Measurements from ENCODE around the gene DOCK8. TPM values are rescaled to one million over a fixed set of nuclear protein-coding genes. Genes with fewer than 3 reads are reported as not detected.
A peak's percentile ranks its signal among the peaks of the same experiment; 100 is the strongest.

DOCK8 gene
- total and polyA plus RNA-seq, 2 of the 13 experiments (the other 11 are each of a cell fraction or from before 2014, with no cell fraction given), result 0.28 to 0.38 TPM

DNA sequence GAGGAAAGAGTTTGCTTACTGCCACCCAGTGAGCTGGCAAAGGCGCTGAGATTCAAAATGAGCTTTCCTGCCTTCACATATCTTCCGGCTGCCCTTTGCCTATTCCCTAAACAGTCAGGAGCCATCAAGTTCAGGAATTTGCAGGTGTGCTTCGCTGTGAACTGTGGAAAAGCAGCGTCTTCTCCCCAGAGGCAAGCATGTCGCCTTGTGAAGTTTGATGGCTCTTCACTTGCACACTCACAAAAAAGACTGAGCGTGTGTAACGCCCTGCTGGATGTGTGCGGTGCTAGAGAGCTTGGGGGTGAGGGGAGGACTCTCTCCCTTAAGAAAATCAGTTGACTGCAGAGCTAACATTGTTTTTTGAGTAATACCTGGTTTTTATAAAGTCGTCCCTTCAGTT, 288.7 kb downstream of the DOCK8 start:
- Histone ChIP-seq H4K20me1 (ENCODE audit: insufficient read depth, low read length) (no peaks in the 10 kb centered on the region), H2AFZ (ENCODE audit: low read length) (no peak overlapping the region)

DNA sequence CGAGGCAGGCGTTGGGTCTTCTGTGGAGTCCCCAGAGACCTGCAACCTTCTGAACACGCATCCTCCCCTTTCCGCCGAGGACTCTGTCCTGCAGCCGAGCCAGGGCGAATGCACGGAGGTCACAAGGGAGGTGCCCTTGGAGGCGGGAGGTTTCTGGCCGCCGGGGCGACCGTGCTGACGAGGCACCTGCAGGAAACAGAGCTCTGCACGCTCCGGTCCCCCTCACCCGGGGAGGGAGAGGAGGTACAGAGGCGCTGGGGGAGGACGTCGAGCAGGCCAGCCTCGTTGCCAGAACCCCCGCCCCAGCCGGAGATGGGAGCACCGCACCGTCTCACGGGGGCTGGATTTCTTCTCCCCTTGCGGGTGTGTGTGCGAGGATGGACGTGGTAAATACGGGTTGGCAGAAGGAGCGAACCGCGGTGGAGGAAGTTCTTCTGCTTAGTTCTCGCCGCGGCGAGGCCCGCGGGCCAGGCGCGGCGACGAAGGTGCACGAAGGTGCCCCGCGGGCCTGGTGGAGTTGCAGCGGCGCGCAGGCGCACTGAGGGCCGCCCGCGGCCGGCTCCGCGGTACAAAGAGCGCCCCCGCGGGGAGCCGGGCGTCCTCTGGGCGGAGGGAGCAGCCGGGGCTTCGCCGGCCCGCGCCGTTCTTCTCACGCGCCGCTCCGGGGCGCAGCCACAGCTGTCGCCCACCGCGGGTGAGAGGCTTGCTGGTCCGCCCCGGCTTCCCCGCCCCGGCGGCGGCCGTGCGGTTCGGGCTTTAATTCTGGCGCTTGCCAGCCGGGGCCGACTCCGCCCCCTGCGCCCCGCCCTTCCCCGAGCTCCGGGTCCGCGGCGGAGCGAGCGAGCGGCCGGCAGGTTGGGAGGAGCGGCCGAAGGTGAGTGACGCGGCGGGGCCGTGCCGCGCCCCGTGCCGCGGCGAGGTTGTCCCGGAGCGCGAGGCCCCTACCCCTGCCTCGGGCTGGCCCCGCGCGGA, 289.5 kb downstream of the DOCK8 start, which contains the start of gene KANK1:
Gene KANK1 (plus strand): TSS at position 815 of the 972 bp plus-strand sequence.
- ChIA-PET CTCF (ENCODE audit: low intra/inter-chr PET ratio, low total read pairs) (no interaction called here), POLR2A (no interaction called here)
- no peaks in the 10 kb centered on the region for H3K9me3 ChIP-seq (ENCODE audit: low read length)
- H3K4me2 ChIP-seq (ENCODE audit: low read depth, low read length), result peak within 1 kb of the TSS; percentile 86
- no peaks in the 10 kb centered on the region for H3K36me3 ChIP-seq (replicated peaks in 1 of 2; ENCODE audit: control insufficient read depth in 1 of 2, insufficient read depth in 2 of 2, low read length in 2 of 2)
- in situ Hi-C loops (cut with HindIII; ENCODE audit: extremely low pct_ligation_motif_present, low pct_unique_long_range_greater_than_20kb) (no loop called here), intact Hi-C loops (cut with micrococcal nuclease; ENCODE audit: unreplicated experiment) (loop anchor here (5.0 kb wide), 2 partner anchors 42 to 117 kb away; no protein-coding TSS in a partner anchor)
- H3K4me3 ChIP-seq (replicated peaks in 1 of 3; ENCODE audit: insufficient read depth in 1 of 3, low read depth in 2 of 3, low read length in 3 of 3), result peak within 1 kb of the TSS; percentile 43 to 70 (median 55); a peak in 5 of 6 replicates
- H3K27me3 ChIP-seq (ENCODE audit: control insufficient read depth in 1 of 2, insufficient read depth in 2 of 2, low read length in 2 of 2), result peaks cover 4 to 34% of the 10 kb centered on the region in 2 experiments; a peak in 3 of 5 replicates
- no peaks in the 10 kb centered on the region for H4K20me1 ChIP-seq (ENCODE audit: insufficient read depth, low read length)
- H3K4me1 ChIP-seq (ENCODE audit: insufficient read depth, low read length), result peaks cover 14% of the 10 kb centered on the region
- WGBS (ENCODE audit: low lambda C conversion rate), result 4% methylated on average over 33 of the region's 119 CpGs
- H3K9ac ChIP-seq (ENCODE audit: insufficient read depth, low read depth, low read length), result no peak within 1 kb of the TSS
- FAIRE-seq (no peak), ATAC-seq (peak; percentile 92), DNase-seq (ENCODE audit: low spot score) (peak; percentile 48)
- no TSS peak for BruUV-seq (replicated peaks)
- no peak within 1 kb of the TSS for H3K27ac ChIP-seq (ENCODE audit: extremely low read length, insufficient read depth, low read length)
- H3K79me2 ChIP-seq (ENCODE audit: insufficient read depth, low read length), result no peaks in the 10 kb centered on the region
- no peak within 1 kb of the TSS for H2AFZ ChIP-seq (ENCODE audit: low read length)
- TF ChIP-seq, protein P1, sequence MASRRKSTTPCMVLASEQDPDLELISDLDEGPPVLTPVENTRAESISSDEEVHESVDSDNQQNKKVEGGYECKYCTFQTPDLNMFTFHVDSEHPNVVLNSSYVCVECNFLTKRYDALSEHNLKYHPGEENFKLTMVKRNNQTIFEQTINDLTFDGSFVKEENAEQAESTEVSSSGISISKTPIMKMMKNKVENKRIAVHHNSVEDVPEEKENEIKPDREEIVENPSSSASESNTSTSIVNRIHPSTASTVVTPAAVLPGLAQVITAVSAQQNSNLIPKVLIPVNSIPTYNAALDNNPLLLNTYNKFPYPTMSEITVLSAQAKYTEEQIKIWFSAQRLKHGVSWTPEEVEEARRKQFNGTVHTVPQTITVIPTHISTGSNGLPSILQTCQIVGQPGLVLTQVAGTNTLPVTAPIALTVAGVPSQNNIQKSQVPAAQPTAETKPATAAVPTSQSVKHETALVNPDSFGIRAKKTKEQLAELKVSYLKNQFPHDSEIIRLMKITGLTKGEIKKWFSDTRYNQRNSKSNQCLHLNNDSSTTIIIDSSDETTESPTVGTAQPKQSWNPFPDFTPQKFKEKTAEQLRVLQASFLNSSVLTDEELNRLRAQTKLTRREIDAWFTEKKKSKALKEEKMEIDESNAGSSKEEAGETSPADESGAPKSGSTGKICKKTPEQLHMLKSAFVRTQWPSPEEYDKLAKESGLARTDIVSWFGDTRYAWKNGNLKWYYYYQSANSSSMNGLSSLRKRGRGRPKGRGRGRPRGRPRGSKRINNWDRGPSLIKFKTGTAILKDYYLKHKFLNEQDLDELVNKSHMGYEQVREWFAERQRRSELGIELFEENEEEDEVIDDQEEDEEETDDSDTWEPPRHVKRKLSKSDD (CRISPR knock-in tag; IDR thresholded peaks at IDR 0.05; ENCODE audit: low read depth), result 0 out of 2 replicates have a peak, but pooled peaks have one; percentile 37
- TF ChIP-seq, protein P2, sequence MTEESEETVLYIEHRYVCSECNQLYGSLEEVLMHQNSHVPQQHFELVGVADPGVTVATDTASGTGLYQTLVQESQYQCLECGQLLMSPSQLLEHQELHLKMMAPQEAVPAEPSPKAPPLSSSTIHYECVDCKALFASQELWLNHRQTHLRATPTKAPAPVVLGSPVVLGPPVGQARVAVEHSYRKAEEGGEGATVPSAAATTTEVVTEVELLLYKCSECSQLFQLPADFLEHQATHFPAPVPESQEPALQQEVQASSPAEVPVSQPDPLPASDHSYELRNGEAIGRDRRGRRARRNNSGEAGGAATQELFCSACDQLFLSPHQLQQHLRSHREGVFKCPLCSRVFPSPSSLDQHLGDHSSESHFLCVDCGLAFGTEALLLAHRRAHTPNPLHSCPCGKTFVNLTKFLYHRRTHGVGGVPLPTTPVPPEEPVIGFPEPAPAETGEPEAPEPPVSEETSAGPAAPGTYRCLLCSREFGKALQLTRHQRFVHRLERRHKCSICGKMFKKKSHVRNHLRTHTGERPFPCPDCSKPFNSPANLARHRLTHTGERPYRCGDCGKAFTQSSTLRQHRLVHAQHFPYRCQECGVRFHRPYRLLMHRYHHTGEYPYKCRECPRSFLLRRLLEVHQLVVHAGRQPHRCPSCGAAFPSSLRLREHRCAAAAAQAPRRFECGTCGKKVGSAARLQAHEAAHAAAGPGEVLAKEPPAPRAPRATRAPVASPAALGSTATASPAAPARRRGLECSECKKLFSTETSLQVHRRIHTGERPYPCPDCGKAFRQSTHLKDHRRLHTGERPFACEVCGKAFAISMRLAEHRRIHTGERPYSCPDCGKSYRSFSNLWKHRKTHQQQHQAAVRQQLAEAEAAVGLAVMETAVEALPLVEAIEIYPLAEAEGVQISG (CRISPR knock-in tag; IDR thresholded peaks at IDR 0.05), result peak; percentile 33; the same call in 1 of the 2 replicates
- TF ChIP-seq ZNF7 (CRISPR knock-in tag; IDR thresholded peaks at IDR 0.05) (no peak), ZNF33B (CRISPR knock-in tag; IDR thresholded peaks at IDR 0.05) (peak; percentile 94), ZNF781 (CRISPR knock-in tag; IDR thresholded peaks at IDR 0.05; ENCODE audit: borderline replicate concordance, not compliant biosample characterization) (peak; percentile 70), IRF2 (CRISPR knock-in tag; IDR thresholded peaks at IDR 0.05) (no peak), ZNF350 (CRISPR knock-in tag; IDR thresholded peaks at IDR 0.05; ENCODE audit: borderline replicate concordance, low read depth) (peak; percentile 54; the same call in 1 of the 2 replicates), KLF15 (CRISPR knock-in tag; IDR thresholded peaks at IDR 0.05; ENCODE audit: borderline replicate concordance) (peak; percentile 90; the same call in 1 of the 2 replicates)

More for the DNA sequence above, 288.7 kb downstream of the DOCK8 start:
- no peak for DNase-seq (ENCODE audit: low spot score)
- Histone ChIP-seq H3K9ac (ENCODE audit: insufficient read depth, low read depth, low read length) (no peak overlapping the region), H3K79me2 (ENCODE audit: insufficient read depth, low read length) (no peaks in the 10 kb centered on the region), H3K36me3 (replicated peaks in 1 of 2; ENCODE audit: control insufficient read depth in 1 of 2, insufficient read depth in 2 of 2, low read length in 2 of 2) (no peaks in the 10 kb centered on the region), H3K4me1 (ENCODE audit: insufficient read depth, low read length) (peaks cover 14% of the 10 kb centered on the region), H3K27ac (ENCODE audit: extremely low read length, insufficient read depth, low read length) (no peak overlapping the region), H3K4me2 (ENCODE audit: low read depth, low read length) (peak overlapping the region; percentile 86), H3K27me3 (ENCODE audit: control insufficient read depth in 1 of 2, insufficient read depth in 2 of 2, low read length in 2 of 2) (peaks cover 4 to 34% of the 10 kb centered on the region in 2 experiments; a peak in 3 of 5 replicates), H3K9me3 (ENCODE audit: low read length) (no peaks in the 10 kb centered on the region), H3K4me3 (replicated peaks in 1 of 3; ENCODE audit: insufficient read depth in 1 of 3, low read depth in 2 of 3, low read length in 3 of 3) (peak overlapping the region in 1 of 3 experiments; percentile 43; a peak in 1 of 6 replicates)
- WGBS (ENCODE audit: low lambda C conversion rate), result 49% methylated on average over 9 of the region's 9 CpGs
- no TSS peak for BruUV-seq (replicated peaks)
- TF ChIP-seq PRMT3 (CRISPR knock-in tag; IDR thresholded peaks at IDR 0.05; ENCODE audit: borderline replicate concordance, low read depth) (0 out of 2 replicates have a peak, but pooled peaks have one; percentile 3), MLLT10 (CRISPR knock-in tag; IDR thresholded peaks at IDR 0.05) (no peak)
- intact Hi-C loops (cut with micrococcal nuclease; ENCODE audit: unreplicated experiment), result loop anchor here (5.0 kb wide), 2 partner anchors 41 to 116 kb away; no protein-coding TSS in a partner anchor
- in situ Hi-C loops (cut with HindIII; ENCODE audit: extremely low pct_ligation_motif_present, low pct_unique_long_range_greater_than_20kb), result no loop called here
- POLR2A ChIA-PET, result no interaction called here
- CTCF ChIA-PET (ENCODE audit: low intra/inter-chr PET ratio, low total read pairs), result no interaction called here
- no peak for ATAC-seq
- no peak for FAIRE-seq
